ENCODE results near the gene CLIC4.

GRCh38 chr1:24775916-24776315 lies 30.7 kb downstream of the CLIC4 start:
- TF ChIP-seq CTCF (IDR thresholded peaks at IDR 0.05 in 4 of 5, conservative IDR thresholded peaks at IDR 0.05 in 1 of 5) (no peak), POLR2A (IDR thresholded peaks at IDR 0.05) (no peak)
